ENCODE results near the gene C16orf82.
A peak's percentile ranks its signal among the peaks of the same experiment; 100 is the strongest.

The C16orf82 gene

GRCh38 chr16:27088216-27088615 lies 21.5 kb downstream of the C16orf82 start:
- no peak for DNase-seq (ENCODE audit: low read depth)

GRCh38 chr16:27096375-27096774 lies 29.6 kb downstream of the C16orf82 start:
- DNase-seq (ENCODE audit: low read depth): no peak

- DNase-seq (ENCODE audit: low read depth): no peak
Measured at GRCh38 chr16:27097800-27098230, 31.1 kb downstream of the C16orf82 start.

GRCh38 chr16:27098366-27099049 lies 31.8 kb downstream of the C16orf82 start:
- no peak for DNase-seq (ENCODE audit: low read depth)

- DNase-seq (ENCODE audit: low read depth): no peak
Measured at GRCh38 chr16:27102701-27103575, 36.2 kb downstream of the C16orf82 start.

GRCh38 chr16:27103954-27104353 lies 37.2 kb downstream of the C16orf82 start:
- no peak for DNase-seq (ENCODE audit: low read depth)

- DNase-seq (ENCODE audit: low read depth): no peak
Measured at GRCh38 chr16:27106305-27106704, 39.6 kb downstream of the C16orf82 start.

GRCh38 chr16:27107185-27107592 lies 40.5 kb downstream of the C16orf82 start:
- DNase-seq (ENCODE audit: low read depth): no peak

GRCh38 chr16:27108051-27108770 lies 41.5 kb downstream of the C16orf82 start:
- no peak for DNase-seq (ENCODE audit: low read depth)

GRCh38 chr16:27108826-27109665 lies 42.3 kb downstream of the C16orf82 start:
- DNase-seq (ENCODE audit: low read depth): no peak

GRCh38 chr16:27109666-27110523 lies 43.2 kb downstream of the C16orf82 start:
- peak; percentile 70 for DNase-seq (ENCODE audit: low read depth)

- no peak for DNase-seq (ENCODE audit: low read depth)
Measured at GRCh38 chr16:27110524-27110896, 43.8 kb downstream of the C16orf82 start.

- no peak for DNase-seq (ENCODE audit: low read depth)
Measured at GRCh38 chr16:27111486-27111885, 44.8 kb downstream of the C16orf82 start.

GRCh38 chr16:27112093-27112811 lies 45.5 kb downstream of the C16orf82 start:
- no peak for DNase-seq (ENCODE audit: low read depth)

- DNase-seq (ENCODE audit: low read depth): no peak
Measured at GRCh38 chr16:27113341-27113841, 46.7 kb downstream of the C16orf82 start.

GRCh38 chr16:27114006-27114405 lies 47.3 kb downstream of the C16orf82 start:
- DNase-seq (ENCODE audit: low read depth): no peak

GRCh38 chr16:27118526-27118925 lies 51.8 kb downstream of the C16orf82 start:
- DNase-seq (ENCODE audit: low read depth): no peak

All from stimulated activated CD8-positive, alpha-beta memory T cell treated with anti-CD3 and anti-CD28 coated beads, Interleukin-4, amount 100 ng/mL, for 24 hours (primary cell).